GM21717 (cell line): Measurements from ENCODE around the gene UBE2K.
"Not testable (repeated sequence)": the region's sequence is repeated elsewhere in the genome, so short reads cannot be mapped to it uniquely, and the experiment has no call there.

Experiments
- ATAC-seq: cut with Tn5 transposase; IDR thresholded peaks from one replicate; pipeline ENCODE4 v1.9.1; 2021; ENCODE audit warnings: mild to moderate bottlenecking, moderate library complexity; ENCODE audit not compliant: unreplicated experiment

Gene UBE2K, protein sequence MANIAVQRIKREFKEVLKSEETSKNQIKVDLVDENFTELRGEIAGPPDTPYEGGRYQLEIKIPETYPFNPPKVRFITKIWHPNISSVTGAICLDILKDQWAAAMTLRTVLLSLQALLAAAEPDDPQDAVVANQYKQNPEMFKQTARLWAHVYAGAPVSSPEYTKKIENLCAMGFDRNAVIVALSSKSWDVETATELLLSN

GRCh38 chr4:39697740-39698423 is at the start of gene UBE2K:
Gene UBE2K, plus strand, starts transcription at chr4:39698136. Its CDS starts 192 bp downstream, at chr4:39698328.
- ATAC-seq, result peak; percentile 87

DNA sequence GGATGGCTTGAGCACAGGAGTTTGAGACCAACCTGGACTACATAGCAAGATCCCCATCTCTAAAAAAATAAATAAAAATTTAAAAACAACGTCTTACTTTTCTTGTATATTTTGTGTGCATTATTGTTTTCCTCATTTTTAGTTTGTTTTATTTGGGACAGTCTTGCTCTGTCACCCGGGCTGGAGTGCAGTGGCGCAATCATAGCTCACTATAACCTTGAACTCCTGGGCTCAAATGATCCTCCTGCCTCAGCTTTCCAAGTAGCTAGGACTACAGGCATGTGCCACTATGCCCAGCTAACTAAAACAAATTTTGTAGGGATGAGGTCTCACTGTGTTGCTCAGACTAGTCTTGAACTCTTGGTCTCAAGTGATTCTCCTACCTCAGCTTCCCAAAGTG is 49.7 kb upstream of the UBE2K start:
- ATAC-seq, result no peak

GRCh38 chr4:39648827-39649558 is 48.9 kb upstream of the UBE2K start:
- no peak for ATAC-seq

DNA sequence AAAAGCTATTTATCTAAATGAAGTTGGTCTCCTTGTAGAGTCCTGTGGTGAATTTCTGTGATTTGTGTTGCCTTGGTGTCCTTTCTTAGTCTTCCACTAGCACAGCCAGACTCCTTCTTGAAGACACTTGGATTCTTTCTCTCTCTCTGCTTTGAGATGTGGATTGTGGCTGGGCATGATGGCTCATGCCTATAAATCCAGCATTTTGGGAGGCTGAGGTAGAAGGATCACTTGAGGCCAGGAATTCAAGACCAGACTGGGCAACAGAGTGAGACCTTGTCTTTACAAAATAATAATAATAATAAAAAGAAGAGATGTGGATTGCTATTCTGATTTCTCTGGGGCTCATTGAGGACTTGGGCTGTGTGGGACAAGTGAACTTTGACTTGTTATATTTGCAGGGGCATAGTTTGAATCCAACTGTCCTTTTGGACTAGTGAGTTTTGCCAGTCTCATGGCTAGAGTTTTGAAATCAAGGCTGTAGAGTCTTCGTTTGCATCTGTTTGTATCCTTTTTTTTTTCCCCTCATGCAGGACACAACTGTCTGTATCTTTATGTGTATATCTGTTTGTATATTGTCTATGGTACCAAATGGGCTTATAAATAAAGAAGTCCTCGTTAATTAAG is 48.2 kb upstream of the UBE2K start:
- no peak for ATAC-seq

GRCh38 chr4:39651586-39651985 is 46.4 kb upstream of the UBE2K start:
- ATAC-seq, result not testable (repeated sequence)

DNA sequence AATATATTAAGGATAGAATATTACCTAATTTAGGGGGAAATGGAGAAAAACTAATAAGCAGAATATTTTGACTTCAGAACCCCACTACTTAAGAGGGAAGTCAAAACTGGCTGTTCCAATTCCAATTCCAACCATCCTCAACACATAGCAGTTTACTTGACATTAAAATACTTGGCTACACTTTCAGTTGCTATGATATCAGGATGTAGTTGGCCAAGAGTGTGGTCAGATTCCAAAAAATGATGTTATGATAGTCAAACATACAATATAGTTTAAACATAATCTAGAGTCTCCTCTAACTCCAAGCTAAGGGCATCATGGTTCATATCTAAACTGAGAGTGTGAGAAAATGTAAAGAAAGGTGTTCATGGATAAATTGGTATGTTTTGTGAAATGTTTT is 42.7 kb upstream of the UBE2K start:
- no peak for ATAC-seq

- ATAC-seq, result no peak
These were observed 42.1 kb upstream of the UBE2K start for GRCh38 chr4:39655876-39656275.

DNA sequence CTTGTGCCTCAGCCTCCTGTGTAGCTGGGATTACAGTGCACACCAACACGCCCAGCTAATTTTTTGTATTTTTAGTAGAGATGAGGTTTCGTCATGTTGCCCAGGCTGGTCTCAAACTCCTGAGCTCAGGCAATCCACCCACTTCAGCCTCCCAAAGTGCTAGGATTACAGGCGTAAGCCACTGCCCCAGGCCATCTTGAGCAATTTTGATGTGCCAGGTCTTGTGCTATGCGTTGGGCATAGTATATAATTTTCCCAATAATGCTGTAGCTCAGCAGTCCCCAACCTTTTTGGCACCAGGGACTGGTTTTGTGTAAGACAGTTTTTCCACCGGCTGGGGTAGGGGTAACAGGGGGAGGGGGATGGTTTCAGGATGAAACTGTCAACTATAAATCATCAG is 41.3 kb upstream of the UBE2K start:
- not testable (repeated sequence) for ATAC-seq

DNA sequence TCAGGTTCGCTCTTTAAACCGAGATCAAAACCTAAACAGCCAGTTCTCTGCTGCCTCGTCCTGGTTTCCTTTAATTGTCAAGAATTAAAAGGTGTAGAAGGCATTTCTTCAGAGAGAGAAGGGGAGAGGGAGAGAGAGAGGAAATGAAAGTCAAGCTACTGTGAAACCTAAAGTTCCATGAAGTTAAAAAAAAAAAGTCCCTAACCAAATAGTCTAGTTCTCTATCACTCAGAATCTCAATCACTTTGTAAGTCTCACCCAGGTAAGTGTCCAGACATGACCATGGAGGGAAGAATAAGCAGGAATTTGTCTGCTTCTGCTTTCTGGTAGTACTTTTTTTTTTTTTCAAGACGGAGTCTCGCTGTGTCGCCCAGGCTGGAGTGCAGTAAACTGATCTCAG is 40.5 kb upstream of the UBE2K start:
- ATAC-seq, result peak; percentile 72

GRCh38 chr4:39658756-39659155 is 39.2 kb upstream of the UBE2K start:
- no peak for ATAC-seq

DNA sequence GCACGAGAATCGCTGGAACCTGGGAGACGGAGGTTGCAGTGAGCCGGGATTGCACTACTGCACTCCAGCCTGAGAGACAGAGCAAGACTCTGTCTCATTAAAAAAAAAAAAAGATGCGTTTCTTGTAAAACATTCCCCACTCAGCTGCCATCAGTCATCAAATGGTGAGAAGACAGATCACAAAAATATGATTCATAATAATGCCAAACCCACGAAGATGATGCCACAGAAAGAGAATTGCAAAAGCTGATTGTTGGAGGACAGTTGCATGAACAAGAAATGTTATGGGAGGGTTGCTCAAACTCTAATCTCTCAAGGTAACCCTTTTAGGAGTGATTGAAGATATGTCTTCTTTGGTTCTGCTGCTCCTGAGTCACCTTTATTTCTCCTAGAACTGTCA is 37.9 kb upstream of the UBE2K start:
- no peak for ATAC-seq

- ATAC-seq, result no peak
These were observed 37.2 kb upstream of the UBE2K start for GRCh38 chr4:39660757-39661156.

DNA sequence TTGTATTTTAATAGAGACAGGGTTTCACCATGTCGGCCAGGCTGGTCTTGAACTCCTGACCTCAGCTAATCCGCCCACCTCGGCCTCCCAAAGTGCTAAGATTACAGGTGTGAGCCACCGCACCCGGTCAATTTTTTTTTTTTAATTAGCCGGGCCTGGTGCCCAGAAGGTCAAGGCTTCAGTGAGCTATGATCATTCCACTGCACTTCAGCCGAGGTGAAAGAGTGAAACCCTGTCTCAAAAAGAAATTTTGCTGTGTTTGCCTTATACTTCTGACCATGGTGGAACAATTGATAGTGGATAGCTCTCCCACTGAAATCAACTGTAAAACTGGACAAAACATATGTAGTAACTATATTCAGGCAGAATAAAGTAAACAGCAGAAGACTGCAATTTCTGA is 35.3 kb upstream of the UBE2K start:
- no peak for ATAC-seq

DNA sequence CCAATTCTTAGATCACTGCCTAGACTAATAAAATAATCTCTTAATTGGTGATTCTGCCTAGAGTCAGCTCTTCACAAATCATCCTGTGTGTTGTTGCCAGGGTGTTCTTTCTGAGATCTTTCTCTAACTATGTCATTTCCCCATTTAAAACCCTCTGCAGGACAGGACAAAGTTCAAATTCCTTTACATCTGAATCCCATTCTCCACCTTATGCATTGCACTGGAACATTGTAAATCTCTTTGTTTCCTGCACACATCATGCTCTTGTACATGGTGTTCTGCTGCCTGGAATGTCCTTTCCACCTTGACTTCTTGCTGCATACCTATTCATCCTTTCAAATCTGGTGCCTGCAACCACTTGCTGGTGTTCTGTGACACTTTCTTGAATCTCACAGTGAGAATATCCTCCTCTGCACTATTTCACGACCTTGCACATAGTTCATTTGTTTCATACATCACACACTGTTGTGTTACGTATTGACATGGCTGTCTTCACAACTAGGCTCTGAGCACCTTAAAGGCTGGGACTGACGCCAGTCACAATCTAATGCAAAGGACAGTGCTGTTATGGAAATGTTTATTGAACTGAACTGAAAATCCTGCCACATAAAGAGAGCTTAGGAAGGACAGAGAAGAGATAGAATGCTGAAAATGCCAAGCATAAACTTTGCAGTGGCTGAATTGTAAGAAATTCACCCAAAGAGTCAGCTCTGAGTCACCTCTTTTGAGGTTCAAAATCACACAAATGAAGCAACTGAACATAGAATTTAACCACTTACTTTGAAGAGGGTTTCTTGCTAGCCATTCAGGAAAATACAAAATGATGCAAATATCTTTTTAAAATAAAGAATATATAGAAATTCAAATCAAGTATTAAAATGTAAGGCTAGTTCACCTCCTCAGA is 32.9 kb upstream of the UBE2K start:
- ATAC-seq, result no peak

DNA sequence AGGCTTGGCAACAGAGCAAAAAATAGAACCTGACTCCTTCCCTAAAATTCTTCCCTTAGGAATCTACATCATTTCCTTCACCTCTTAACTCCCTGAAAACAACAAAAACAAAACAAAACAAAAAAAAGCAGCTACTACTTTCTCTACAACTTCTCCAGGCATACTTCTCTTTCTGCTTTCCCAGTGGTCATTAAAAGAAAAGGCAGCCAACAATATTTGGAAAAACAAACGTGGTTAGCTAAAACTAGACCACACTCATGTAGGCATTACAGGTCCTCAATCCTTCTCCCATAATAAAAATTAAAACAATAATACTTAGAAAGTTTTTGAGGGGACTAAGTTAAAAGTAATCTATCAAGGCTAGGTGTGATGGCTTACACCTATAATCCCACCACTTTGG is 30.2 kb upstream of the UBE2K start:
- no peak for ATAC-seq

DNA sequence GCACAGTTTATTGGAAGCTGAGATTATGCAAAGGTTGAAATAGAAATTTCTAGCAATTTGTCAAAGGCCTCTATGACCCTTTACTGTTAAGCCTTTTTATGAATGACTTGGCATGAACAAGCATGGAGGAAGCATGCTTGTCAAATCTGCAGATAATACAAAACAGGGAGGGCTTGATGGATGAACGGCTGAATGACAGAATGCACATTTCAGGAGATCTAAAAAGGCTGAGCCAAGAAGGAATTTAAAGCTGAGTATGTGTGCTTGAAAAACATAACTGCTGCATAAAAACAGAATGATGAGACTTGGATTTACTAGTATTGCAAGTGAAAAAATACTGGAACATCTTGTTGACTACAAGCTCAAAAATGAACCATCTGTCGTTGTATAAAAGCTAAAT is 29.0 kb upstream of the UBE2K start:
- no peak for ATAC-seq

DNA sequence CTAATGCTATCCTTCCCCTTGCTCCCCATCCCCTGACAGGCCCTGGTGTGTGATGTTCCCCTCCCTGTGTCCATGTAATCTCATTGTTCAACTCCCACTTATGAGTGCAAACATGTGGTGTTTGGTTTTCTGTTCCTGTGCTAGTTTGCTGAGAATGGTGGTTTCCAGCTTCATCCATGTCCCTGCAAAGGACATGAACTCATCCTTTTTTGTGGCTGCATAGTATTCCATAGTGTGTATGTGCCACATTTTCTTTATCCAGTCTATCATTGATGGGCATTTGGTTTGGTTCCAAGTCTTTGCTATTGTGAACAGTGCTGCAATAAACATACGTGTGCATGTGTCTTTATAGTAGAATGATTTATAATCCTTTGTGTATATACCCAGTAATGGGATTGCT is 27.6 kb upstream of the UBE2K start:
- not testable (repeated sequence) for ATAC-seq

DNA sequence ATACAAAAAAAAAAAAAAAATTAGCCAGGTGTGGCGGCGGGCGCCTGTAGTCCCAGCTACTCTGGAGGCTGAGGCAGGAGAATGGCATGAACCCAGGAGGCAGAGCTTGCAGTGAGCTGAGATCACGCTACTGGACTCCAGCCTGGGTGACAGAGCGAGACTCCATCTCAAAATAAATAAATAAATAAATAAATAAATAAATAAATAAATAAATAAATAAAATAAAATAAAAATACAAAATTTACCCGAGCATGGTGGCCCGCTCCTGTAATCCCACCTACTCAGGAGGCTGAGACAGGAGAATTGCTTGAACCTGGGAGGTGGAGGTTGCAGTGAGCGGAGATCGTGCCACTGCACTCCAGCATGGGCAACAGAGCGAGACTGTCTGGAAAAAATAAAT is 22.3 kb upstream of the UBE2K start:
- not testable (repeated sequence) for ATAC-seq

DNA sequence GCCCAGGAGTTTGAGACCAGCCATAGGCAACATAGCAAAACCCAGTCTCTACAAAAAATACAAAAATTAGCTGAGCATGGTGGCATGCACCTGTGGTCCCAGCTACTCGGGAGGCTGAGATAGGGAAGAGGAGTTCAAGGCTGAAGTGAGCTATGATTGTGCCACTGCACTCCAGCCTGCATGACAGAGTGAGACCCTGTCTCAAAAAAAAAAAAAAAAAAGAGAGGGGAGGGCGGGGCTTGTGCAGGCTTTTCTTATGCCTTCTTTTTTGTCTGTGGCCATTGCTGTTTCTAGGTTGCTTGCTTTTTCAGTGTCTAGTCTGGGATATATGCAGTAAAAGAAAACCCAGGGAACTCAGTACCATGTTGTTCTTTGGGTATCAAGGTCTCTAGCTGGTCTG is 16.9 kb upstream of the UBE2K start:
- ATAC-seq, result not testable (repeated sequence)

DNA sequence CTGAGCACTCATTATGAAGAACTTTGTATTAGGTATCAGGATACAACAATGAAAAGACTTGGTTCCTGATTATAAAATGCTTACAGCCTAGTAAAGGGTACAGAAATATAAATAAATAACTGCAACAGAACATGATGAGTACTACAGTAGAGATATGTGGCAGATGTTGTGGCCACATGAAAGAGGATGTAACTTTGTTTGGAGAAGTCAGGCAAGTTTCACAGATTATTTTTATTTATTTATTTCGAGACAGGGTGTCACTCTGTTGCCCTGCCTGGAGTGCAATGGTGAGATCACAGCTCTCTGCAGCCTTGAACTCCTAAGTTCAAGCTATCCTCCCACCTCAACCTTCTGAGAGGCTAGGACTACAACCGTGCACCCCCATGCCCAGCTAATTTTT is 15.8 kb upstream of the UBE2K start:
- ATAC-seq, result peak; percentile 69

DNA sequence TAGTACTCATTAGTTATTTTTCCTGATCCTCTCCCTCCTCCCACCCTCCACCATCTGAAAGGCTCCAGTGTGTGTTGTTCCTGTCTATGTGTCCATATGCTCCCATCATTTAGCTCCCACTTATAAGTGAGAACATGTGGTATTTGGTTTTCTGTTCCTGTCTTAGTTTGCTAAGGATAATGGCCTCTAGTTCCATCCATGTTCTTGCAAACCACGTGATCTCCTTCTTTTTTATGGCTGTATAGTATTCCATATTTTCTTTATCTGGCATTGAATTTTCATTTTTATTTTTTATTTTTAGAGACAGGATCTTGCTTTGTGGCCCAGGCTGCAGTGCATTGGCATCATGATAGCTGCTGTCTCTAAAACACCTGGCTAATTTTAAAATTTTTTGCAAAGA is 11.9 kb upstream of the UBE2K start:
- no peak for ATAC-seq
